CD4-positive, alpha-beta T cell treated with Interleukin-4 for 1 hour (primary cell): ENCODE measurements around the gene PGLYRP1.

ENCODE experiments used
- DNase-seq, 2 donors: peaks; one replicate each; pipeline ENCODE4 v3.0.0-alpha.2; 2020 to 2022

PGLYRP1 gene

DNA sequence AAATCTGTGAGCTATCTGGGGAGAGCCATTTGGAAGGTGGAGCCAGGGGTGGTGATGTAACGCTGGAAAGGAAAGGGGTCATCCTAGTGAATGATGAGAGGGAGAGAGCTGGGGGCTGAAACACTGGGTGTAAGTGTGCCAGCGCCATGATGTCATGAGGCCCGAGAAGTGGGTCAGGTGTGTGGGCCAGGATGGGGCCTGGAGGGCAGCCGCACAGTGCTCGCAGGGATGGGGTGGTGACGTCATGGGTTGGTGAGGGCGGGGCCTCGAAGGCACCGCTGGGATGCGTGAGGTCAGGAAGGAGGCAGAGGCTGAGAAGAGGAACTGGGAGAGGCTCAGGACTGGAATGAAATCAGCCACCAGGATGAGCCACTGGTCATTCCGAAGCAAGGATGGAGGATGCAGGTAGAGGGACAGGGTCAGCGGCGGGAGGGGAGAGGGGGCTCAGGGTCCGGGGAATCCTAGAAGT, 23.2 kb downstream of the PGLYRP1 start:
- DNase-seq = peak; percentile 15 to 47

GRCh38 chr19:45998834-45999233, 24.0 kb downstream of the PGLYRP1 start:
- no peak for DNase-seq

DNA sequence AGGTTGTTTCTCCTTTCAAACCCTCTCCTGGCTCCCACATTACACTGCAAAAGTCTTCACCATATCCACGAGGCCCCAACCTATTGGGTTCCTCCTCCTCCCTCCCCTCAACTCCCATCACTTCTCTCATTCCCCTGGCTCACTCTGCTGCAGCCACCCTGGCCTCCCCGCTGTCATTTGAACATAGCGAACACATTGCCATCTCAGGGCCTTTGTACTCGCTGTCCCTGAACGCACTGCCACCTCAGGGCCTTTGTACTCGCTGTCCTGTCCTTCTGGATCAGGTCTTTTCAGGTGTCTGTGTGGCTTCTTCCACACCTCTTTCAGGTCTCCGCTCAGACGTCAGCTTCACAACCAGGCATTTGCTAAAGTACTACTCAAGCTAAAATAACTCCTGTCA, 25.9 kb downstream of the PGLYRP1 start:
- DNase-seq = no peak

DNA sequence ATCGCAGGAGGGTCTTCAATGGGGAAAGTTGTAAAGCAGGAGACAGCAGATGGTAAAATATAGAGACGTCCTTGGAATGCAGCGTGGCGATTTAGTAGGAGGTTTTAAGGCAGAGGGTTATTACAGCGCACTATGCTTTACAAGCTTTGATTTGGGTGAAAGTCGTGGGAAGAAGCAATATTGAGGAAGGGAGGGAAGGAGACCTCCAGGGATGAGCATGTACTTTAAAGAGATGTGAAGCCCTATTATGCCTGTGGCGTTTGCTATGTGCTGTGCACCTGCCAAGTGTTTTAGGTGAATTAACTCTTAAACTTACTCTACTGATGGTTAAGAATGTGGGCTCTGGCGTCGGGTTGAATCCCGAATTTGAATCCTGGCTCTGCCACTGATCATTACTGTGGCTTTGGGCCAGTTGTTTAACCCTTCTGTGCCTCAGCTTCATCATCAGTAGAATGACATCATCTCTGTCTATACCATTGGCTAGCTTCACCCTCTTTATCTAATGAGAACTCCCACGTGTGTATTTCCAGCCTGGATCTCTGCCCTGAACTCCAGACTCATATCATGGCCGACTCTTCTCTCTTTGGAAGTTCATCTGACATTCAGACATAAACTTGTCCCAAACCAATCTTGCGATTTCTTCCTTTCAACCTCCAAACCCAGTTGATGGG, 27.0 kb downstream of the PGLYRP1 start:
- DNase-seq = no peak

- DNase-seq = peak; percentile 98 to 100
Measured at GRCh38 chr19:45994998-45995714, 27.7 kb downstream of the PGLYRP1 start, which contains the start of gene CCDC61. Gene CCDC61, plus strand, starts transcription at chr19:45995467. Its CDS starts 7,552 bp downstream, at chr19:46003019.

DNA sequence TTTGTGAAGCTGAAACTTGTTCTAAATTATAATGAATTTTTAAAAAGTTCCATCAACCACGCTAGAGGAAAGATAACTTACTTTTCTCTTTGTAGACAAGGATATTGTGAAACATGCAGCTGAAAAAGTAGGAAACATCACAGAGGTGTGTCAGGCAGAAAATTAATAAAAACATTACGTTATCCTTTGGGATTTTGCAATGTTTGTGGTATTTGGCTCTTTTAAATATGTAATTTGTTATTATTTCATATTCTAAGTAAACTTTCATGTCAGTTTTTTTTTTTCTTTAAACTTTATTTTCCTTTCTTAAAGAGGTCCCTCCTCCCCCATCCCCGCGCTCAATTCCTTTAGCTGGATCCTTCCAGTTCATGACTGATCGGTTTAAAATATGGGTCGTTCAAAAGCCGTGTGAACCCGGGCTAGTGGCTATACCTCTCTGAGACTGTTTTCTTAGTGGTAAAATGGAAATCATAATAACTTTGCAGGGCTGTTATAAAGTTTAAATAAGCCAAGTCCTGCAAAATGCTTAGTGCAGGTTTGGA, 28.3 kb downstream of the PGLYRP1 start:
- no peak for DNase-seq

GRCh38 chr19:45990113-45990728, 32.6 kb downstream of the PGLYRP1 start:
- no peak for DNase-seq

DNA sequence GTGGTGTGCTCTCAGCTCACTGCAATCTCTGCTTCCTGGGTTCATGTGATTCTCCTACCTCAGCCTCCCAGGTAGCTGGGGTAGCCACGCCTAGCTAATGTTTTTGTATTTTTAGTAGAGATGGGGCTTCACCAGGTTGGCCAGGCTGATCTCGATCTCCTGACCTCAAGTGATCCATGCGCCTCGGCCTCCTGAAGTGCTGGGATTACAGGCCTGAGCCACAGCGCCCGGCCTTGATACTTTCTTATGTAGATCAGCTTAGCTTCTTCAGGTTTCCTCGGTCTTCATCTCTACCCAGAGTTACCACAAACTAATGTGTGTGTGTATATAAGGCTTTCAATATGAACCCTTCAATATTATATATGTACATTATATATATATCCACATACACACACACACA, 37.5 kb downstream of the PGLYRP1 start:
- no peak for DNase-seq

GRCh38 chr19:45981350-45981749, 41.5 kb downstream of the PGLYRP1 start:
- no peak for DNase-seq

DNA sequence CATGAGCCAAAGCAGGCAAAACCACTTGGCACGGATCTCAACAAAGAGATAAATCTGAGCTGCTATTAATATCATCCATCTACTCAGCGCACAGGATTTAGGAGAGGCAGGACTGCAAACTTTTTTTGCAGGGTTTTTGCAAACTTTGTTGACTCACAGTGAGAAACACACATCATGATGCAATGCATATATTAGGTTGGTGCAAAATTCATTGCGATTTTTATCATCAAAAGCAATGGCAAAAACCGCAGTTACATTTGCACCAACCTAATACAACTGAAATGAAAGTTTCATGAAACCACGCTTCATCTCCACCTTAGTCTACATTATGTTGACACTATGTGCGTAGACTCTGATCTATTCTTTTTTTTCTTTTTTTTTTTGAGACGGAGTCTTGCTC, 44.7 kb downstream of the PGLYRP1 start:
- no peak for DNase-seq

DNA sequence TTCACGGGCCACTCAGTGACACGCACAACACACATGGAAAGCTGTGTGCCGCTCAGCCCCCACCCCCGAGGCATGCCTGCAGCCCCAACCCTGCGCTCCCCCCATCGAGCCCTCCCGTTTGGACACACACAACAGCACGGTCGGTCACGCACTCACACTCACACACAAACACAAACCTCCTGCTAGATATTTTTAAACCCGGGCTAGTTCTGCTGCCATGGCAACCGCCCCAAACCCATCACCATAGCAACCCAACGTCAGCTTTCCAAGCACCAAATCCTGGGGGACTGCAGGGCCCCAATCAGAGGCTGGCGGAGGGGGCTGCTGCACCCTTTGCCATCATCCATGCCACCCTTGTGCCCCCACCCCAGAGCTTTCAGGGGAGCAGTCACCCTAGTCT, 46.7 kb downstream of the PGLYRP1 start:
- DNase-seq = no peak

GRCh38 chr19:45975306-45976070, 47.4 kb downstream of the PGLYRP1 start:
- no peak for DNase-seq

DNA sequence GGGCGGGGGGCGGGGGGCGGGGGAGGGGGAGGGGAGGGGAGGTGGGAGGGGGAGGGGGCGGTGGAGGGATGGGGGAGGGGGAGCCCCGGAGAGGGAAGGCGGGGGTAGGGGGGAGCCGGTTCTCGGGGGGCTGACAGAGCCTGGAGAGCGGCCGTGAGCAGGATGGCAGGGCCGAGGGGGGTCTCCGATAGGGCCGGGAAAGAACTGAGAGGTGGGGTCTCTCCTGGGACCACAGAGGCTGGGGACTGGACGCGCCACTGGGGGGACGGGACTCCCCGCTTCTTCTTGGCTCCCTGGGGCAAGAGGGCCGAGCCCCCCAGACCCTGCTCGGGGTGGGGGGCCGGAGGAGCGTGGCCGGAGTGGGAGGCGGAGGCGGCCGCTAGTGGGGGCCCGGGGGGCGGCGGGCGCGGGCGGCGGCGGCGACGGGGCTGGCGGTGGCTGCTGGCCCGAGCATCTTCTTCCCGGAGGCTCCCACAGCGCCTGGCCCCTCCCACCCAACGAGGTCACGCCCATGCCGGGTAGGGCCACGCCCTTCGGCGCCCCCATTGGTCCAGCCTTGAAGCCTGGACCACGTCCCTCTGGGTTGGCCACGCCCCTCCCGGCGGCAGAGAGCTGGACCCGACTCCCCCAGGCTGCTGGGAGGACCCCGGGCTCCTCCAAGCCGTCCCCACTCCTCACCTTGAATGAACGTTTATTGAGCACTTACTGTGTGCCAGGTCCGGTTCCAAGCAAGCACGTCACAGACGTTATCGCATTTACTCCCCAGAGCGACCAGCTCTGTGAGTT, 49.1 kb downstream of the PGLYRP1 start, which contains the start of gene NOVA2:
TSS of gene NOVA2 (minus strand) at position 313 of the 786 bp plus-strand sequence. CDS start 514 bp downstream, outside the sequence.
- peak; percentile 17 to 22 for DNase-seq

- no peak for DNase-seq
Measured at GRCh38 chr19:45972947-45973540, 49.8 kb downstream of the PGLYRP1 start.

GRCh38 chr19:45972081-45972946, 50.5 kb downstream of the PGLYRP1 start:
- DNase-seq = peak; percentile 20 to 63

- no peak for DNase-seq
Measured at GRCh38 chr19:45971260-45971902, 51.5 kb downstream of the PGLYRP1 start.

- no peak for DNase-seq
Measured at GRCh38 chr19:45969676-45970075, 53.2 kb downstream of the PGLYRP1 start.
